Gastroesophageal sphincter (tissue), 3 donors: ENCODE measurements around the gene ZBTB7A.

Experiments
- EP300 ChIP-seq: sonication (generic); formaldehyde crosslinking; IDR thresholded peaks from one replicate; pipeline ENCODE4 v1.6.1; 2017; ENCODE audit warnings: antibody characterized with exemption, mild to moderate bottlenecking
- POLR2A ChIP-seq, 2 donors: fragments of 450-650 bp; IDR thresholded peaks; one replicate each; pipeline ENCODE4 v1.6.1; 2017; ENCODE audit warnings: antibody characterized with exemption in 2 of 2, mild to moderate bottlenecking in 2 of 2, moderate library complexity in 1 of 2
- POLR2AphosphoS5 ChIP-seq: sonication (generic); formaldehyde crosslinking; IDR thresholded peaks from one replicate; pipeline ENCODE4 v1.6.1; 2017; ENCODE audit warnings: antibody characterized with exemption
- TF ChIP-seq, protein P1 (sequence below), 4 experiments: fragments of 200-600 bp in 2 of 4; fragments of 450-650 bp in 2 of 4; sonication (generic) in 1 of 4; IDR thresholded peaks; one replicate each; pipeline ENCODE4 v1.5.1; 2017 to 2019; ENCODE audit warnings: antibody characterized with exemption in 4 of 4, mild to moderate bottlenecking in 2 of 4, moderate library complexity in 2 of 4

- TF ChIP-seq, protein P1, sequence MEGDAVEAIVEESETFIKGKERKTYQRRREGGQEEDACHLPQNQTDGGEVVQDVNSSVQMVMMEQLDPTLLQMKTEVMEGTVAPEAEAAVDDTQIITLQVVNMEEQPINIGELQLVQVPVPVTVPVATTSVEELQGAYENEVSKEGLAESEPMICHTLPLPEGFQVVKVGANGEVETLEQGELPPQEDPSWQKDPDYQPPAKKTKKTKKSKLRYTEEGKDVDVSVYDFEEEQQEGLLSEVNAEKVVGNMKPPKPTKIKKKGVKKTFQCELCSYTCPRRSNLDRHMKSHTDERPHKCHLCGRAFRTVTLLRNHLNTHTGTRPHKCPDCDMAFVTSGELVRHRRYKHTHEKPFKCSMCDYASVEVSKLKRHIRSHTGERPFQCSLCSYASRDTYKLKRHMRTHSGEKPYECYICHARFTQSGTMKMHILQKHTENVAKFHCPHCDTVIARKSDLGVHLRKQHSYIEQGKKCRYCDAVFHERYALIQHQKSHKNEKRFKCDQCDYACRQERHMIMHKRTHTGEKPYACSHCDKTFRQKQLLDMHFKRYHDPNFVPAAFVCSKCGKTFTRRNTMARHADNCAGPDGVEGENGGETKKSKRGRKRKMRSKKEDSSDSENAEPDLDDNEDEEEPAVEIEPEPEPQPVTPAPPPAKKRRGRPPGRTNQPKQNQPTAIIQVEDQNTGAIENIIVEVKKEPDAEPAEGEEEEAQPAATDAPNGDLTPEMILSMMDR (IDR thresholded peaks at IDR 0.05), result no peak
- TF ChIP-seq POLR2A (IDR thresholded peaks at IDR 0.05), result no peak
- no peak for TF ChIP-seq EP300
- no peak for TF ChIP-seq POLR2AphosphoS5
These were observed 23.9 kb upstream of the ZBTB7A start for GRCh38 chr19:4090356-4091220.
